ENCODE measurements around the gene UBE2Q1. TPM values are rescaled to one million over a fixed set of nuclear protein-coding genes. Genes with fewer than 3 reads are reported as not detected.

Gene UBE2Q1
- polyA plus RNA-seq, 1 donor (not counting 4 experiments of a cell fraction or from before 2014, with no cell fraction given), result 17.6 TPM

DNA sequence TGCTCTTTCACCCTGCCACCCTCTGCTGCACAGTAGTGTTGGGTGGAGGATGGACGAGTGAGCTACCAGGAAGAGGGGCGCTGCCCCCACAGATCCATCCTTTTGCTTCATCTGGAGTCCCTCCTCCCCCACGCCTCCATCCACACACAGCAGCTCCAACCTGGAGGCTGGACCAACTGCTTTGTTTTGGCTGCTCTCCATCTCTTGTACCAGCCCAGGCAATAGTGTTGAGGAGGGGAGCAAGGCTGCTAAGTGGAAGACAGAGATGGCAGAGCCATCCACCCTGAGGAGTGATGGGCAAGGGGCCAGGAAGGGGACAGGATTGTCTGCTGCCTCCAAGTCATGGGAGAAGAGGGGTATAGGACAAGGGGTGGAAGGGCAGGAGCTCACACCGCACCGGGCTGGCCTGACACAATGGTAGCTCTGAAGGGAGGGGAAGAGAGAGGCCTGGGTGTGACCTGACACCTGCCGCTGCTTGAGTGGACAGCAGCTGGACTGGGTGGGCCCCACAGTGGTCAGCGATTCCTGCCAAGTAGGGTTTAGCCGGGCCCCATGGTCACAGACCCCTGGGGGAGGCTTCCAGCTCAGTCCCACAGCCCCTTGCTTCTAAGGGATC, 17.6 kb upstream of the UBE2Q1 start:
- no peak for TF ChIP-seq EZH2 (IDR thresholded peaks at IDR 0.05; ENCODE audit: low read length)
- TF ChIP-seq, protein P1, sequence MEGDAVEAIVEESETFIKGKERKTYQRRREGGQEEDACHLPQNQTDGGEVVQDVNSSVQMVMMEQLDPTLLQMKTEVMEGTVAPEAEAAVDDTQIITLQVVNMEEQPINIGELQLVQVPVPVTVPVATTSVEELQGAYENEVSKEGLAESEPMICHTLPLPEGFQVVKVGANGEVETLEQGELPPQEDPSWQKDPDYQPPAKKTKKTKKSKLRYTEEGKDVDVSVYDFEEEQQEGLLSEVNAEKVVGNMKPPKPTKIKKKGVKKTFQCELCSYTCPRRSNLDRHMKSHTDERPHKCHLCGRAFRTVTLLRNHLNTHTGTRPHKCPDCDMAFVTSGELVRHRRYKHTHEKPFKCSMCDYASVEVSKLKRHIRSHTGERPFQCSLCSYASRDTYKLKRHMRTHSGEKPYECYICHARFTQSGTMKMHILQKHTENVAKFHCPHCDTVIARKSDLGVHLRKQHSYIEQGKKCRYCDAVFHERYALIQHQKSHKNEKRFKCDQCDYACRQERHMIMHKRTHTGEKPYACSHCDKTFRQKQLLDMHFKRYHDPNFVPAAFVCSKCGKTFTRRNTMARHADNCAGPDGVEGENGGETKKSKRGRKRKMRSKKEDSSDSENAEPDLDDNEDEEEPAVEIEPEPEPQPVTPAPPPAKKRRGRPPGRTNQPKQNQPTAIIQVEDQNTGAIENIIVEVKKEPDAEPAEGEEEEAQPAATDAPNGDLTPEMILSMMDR (optimal IDR thresholded peaks at IDR 0.05 in 1 of 3, IDR thresholded peaks at IDR 0.05 in 1 of 3, conservative IDR thresholded peaks at IDR 0.05 in 1 of 3; ENCODE audit: extremely low read depth in 1 of 3, insufficient read depth in 2 of 3, low read length in 3 of 3), result no peak
- Histone ChIP-seq H3K4me2 (ENCODE audit: control insufficient read depth, extremely low read depth, insufficient read depth, low read depth, low read length) (no peak overlapping the region), H3K4me1 (ENCODE audit: control insufficient read depth, extremely low read depth, insufficient read depth, low read length) (no peaks in the 10 kb centered on the region), H3K9me1 (ENCODE audit: control insufficient read depth, extremely low read depth, insufficient read depth, low read length) (no peaks in the 10 kb centered on the region), H3K27ac (ENCODE audit: control insufficient read depth, insufficient read depth, low read length) (no peak overlapping the region), H3K36me3 (ENCODE audit: control insufficient read depth in 2 of 2, extremely low read depth in 1 of 2, insufficient read depth in 2 of 2, low read length in 2 of 2) (peaks cover 12 to 23% of the 10 kb centered on the region in 2 experiments), H4K20me1 (ENCODE audit: control insufficient read depth, extremely low read depth, insufficient read depth, low read length) (no peaks in the 10 kb centered on the region), H2AFZ (ENCODE audit: control insufficient read depth, low read length) (no peak overlapping the region), H3K27me3 (ENCODE audit: control insufficient read depth, extremely low read depth, insufficient read depth, low read length) (no peaks in the 10 kb centered on the region), H3K9ac (ENCODE audit: control insufficient read depth, extremely low read depth, insufficient read depth, low read length) (no peak overlapping the region), H3K79me2 (ENCODE audit: control insufficient read depth, insufficient read depth, low read length) (no peaks in the 10 kb centered on the region), H3K9me3 (ENCODE audit: control insufficient read depth, low read depth, low read length) (no peaks in the 10 kb centered on the region), H3K4me3 (ENCODE audit: control insufficient read depth in 2 of 3, extremely low read depth in 1 of 3, insufficient read depth in 2 of 3, low read depth in 1 of 3, low read length in 3 of 3) (no peak overlapping the region)
- FAIRE-seq (no peak), DNase-seq (ENCODE audit: low read depth, low spot score) (no peak)
- dilution Hi-C loops (cut with MboI; ENCODE audit: extremely low pct_ligation_motif_present, low sequenced_read_pairs), result no loop called here

DNA sequence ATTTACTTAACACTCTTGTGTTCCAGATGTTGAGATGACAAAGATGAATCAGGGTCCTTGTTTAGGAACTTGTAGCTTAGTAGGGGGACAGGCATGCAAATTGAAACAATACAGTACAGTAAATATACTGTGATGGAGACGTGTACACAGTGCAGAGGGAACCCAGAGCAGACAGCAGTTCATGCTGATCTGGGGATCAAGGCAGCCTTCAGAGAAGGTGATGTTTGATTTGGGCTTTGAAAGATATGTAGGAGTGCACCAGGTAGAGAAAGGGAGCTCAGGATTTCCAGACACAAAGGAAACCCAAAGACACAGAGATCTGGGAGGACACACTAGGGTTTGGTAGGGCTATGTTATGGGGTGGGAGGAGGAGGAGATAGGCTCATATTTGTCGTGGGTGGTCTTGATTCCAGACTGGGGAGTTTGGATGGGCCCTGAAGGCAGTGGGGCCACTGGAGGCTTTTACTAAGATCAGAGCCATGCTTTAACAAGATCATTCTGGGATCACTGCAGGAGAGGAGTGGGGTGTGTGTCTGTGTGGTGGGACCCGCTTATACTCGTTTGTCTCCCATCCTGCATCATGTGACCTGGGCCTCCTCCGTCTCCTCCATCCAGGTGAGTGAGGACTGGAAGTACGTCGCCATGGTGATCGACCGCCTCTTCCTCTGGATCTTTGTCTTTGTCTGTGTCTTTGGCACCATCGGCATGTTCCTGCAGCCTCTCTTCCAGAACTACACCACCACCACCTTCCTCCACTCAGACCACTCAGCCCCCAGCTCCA, 16.9 kb upstream of the UBE2Q1 start:
- FAIRE-seq (no peak), DNase-seq (ENCODE audit: low read depth, low spot score) (no peak)
- Histone ChIP-seq H3K27me3 (ENCODE audit: control insufficient read depth, extremely low read depth, insufficient read depth, low read length) (no peaks in the 10 kb centered on the region), H3K9me3 (ENCODE audit: control insufficient read depth, low read depth, low read length) (no peaks in the 10 kb centered on the region), H2AFZ (ENCODE audit: control insufficient read depth, low read length) (no peak overlapping the region), H3K4me1 (ENCODE audit: control insufficient read depth, extremely low read depth, insufficient read depth, low read length) (no peaks in the 10 kb centered on the region), H3K27ac (ENCODE audit: control insufficient read depth, insufficient read depth, low read length) (no peak overlapping the region), H3K4me3 (ENCODE audit: control insufficient read depth in 2 of 3, extremely low read depth in 1 of 3, insufficient read depth in 2 of 3, low read depth in 1 of 3, low read length in 3 of 3) (no peak overlapping the region), H3K9me1 (ENCODE audit: control insufficient read depth, extremely low read depth, insufficient read depth, low read length) (no peaks in the 10 kb centered on the region), H3K4me2 (ENCODE audit: control insufficient read depth, extremely low read depth, insufficient read depth, low read depth, low read length) (no peak overlapping the region), H3K9ac (ENCODE audit: control insufficient read depth, extremely low read depth, insufficient read depth, low read length) (no peak overlapping the region), H4K20me1 (ENCODE audit: control insufficient read depth, extremely low read depth, insufficient read depth, low read length) (no peaks in the 10 kb centered on the region), H3K36me3 (ENCODE audit: control insufficient read depth in 2 of 2, extremely low read depth in 1 of 2, insufficient read depth in 2 of 2, low read length in 2 of 2) (peaks cover 4 to 21% of the 10 kb centered on the region in 2 experiments), H3K79me2 (ENCODE audit: control insufficient read depth, insufficient read depth, low read length) (no peaks in the 10 kb centered on the region)
- dilution Hi-C loops (cut with MboI; ENCODE audit: extremely low pct_ligation_motif_present, low sequenced_read_pairs), result no loop called here
- TF ChIP-seq, protein P1 (optimal IDR thresholded peaks at IDR 0.05 in 1 of 3, IDR thresholded peaks at IDR 0.05 in 1 of 3, conservative IDR thresholded peaks at IDR 0.05 in 1 of 3; ENCODE audit: extremely low read depth in 1 of 3, insufficient read depth in 2 of 3, low read length in 3 of 3), result no peak
- no peak for TF ChIP-seq EZH2 (IDR thresholded peaks at IDR 0.05; ENCODE audit: low read length)

All from keratinocyte (primary cell).